NB4 (cell line): ENCODE measurements around the gene ANGPTL8.

Experiments used
- DNase-seq: peaks from one replicate; pipeline ENCODE4 v3.0.0; 2010; ENCODE audit warnings: low read depth
- H3K4me3 ChIP-seq: one replicate; pipeline ENCODE4 v1.5.1; 2011; ENCODE audit warnings: mild to moderate bottlenecking, low read depth, low read length, moderate library complexity
- CTCF ChIP-seq: IDR thresholded peaks from one replicate; pipeline ENCODE4 v1.5.1; 2012; ENCODE audit warnings: low read depth, low read length
- MAX ChIP-seq: IDR thresholded peaks from 2 replicates; pipeline ENCODE4 v1.6.1; 2011; ENCODE audit warnings: low read depth, low read length
- MYC ChIP-seq: IDR thresholded peaks from 2 replicates; pipeline ENCODE4 v1.6.1; 2011; ENCODE audit warnings: low read depth, low read length
- POLR2A ChIP-seq: IDR thresholded peaks from 2 replicates; pipeline ENCODE4 v1.6.1; 2011; ENCODE audit warnings: mild to moderate bottlenecking; ENCODE audit not compliant: insufficient read length; ENCODE audit errors: extremely low read depth

ANGPTL8 gene

GRCh38 chr19:11244846-11245589 is 5.6 kb downstream of the ANGPTL8 start:
- H3K4me3 ChIP-seq = no peak overlapping the region
- TF ChIP-seq MYC (no peak), POLR2A (no peak), CTCF (no peak), MAX (no peak)
- DNase-seq = no peak

GRCh38 chr19:11246941-11247340 is 7.5 kb downstream of the ANGPTL8 start:
- no peak overlapping the region for H3K4me3 ChIP-seq
- DNase-seq = no peak
- TF ChIP-seq CTCF = no peak

GRCh38 chr19:11247391-11247790 is 8.0 kb downstream of the ANGPTL8 start:
- H3K4me3 ChIP-seq = no peak overlapping the region
- no peak for TF ChIP-seq MYC
- TF ChIP-seq POLR2A = no peak
- no peak for DNase-seq

- no peak for DNase-seq
- TF ChIP-seq MYC = no peak
- TF ChIP-seq POLR2A = no peak
- no peak for TF ChIP-seq CTCF
- no peak for TF ChIP-seq MAX
- H3K4me3 ChIP-seq = no peak overlapping the region
Measured at GRCh38 chr19:11247934-11248333, 8.5 kb downstream of the ANGPTL8 start.

GRCh38 chr19:11248852-11249251 is 9.4 kb downstream of the ANGPTL8 start:
- no peak overlapping the region for H3K4me3 ChIP-seq
- DNase-seq = no peak
- no peak for TF ChIP-seq POLR2A
- no peak for TF ChIP-seq MYC
- TF ChIP-seq CTCF = no peak
- TF ChIP-seq MAX = no peak

GRCh38 chr19:11251217-11251616 is 11.8 kb downstream of the ANGPTL8 start:
- H3K4me3 ChIP-seq = no peak overlapping the region
- DNase-seq = peak; percentile 24
- TF ChIP-seq POLR2A (no peak), MAX (no peak), MYC (no peak), CTCF (no peak)
